ENCODE results near the gene UGT1A9.
"Not testable (repeated sequence)": the region's sequence is repeated elsewhere in the genome, so short reads cannot be mapped to it uniquely, and the experiment has no call there.

UGT1A9 gene
- total RNA-seq, result 0 reads per million in 3 experiments

DNA sequence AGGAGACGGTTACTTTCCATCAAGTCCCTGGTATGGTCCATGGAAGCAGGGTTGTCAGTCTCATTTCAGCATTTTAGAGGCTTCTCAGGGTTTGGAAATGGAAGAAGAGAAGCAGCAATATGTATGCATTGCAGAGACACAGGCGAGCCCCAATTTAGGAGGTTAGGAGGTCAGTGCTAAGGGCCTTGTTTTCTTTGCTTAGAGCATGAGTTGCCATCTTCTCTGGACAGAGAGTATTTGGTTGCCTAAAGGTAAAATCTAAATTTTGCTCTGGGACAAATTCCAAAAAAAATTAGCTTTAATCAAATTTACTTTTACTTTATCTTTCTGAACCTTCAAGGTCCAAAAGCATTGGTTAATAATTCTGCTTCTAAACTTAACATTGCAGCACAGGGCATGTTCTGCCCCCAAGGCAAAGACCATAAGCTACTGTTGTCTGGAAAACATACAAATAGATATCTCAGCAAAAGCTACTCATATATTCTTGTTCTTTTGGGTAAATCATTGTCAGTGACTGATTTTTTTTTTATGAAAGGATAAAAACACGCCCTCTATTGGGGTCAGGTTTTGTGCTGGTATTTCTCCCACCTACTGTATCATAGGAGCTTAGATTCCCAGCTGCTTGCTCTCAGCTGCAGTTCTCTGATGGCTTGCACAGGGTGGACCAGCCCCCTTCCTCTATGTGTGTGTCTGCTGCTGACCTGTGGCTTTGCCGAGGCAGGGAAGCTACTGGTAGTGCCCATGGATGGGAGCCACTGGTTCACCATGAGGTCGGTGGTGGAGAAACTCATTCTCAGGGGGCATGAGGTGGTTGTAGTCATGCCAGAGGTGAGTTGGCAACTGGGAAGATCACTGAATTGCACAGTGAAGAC, at the start of gene UGT1A9:
UGT1A9 (plus strand) TSS at position 609 of the 872 bp plus-strand sequence; CDS start at position 646, 37 bp downstream.
- DNase-seq, result no peak

DNA sequence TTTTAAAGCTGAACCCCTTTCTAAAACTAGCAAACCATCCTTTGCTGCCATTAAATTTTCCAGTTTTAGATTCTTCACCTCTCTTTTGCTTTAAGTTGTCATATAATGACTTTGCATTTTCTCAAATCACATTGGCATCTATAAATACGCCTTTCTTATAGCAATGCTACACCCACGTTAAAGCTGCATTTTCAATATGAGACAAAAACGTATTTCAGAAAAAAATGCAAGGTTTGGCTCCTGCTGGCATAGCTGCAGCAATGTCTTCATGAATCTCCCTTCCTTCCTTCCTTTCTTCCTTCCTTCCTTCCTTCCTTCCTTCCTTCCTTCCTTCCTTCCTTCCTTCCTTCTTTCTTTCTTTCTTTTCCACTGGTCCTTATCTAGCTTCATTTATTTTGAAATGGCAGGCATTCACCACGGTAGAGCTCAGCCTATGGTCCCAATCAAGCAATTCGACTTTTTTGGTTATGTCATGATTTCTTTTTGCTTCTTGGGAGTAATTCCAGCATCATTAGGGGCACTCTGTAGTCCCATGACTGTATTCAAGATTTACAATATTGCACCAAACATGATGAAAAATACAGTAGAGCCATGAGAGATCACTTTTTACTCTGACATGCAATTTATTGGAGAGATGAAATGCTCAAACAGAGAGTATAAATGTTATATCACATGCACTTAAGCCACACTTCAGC, 44.2 kb upstream of the UGT1A9 start:
- no peak for DNase-seq

DNA sequence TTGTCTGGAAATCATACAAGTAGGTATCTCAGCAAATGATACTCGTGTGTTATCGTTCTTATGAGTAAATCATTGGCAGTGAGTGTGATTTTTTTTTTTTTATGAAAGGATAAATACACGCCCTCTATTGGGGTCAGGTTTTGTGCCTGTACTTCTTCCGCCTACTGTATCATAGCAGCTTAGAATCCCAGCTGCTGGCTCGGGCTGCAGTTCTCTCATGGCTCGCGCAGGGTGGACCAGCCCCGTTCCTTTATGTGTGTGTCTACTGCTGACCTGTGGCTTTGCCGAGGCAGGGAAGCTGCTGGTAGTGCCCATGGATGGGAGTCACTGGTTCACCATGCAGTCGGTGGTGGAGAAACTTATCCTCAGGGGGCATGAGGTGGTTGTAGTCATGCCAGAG, 35.4 kb upstream of the UGT1A9 start, which contains the start of gene UGT1A10:
UGT1A10 (plus strand) TSS at position 143 of the 400 bp plus-strand sequence; CDS start at position 218, 75 bp downstream.
- not testable (repeated sequence) for DNase-seq

DNA sequence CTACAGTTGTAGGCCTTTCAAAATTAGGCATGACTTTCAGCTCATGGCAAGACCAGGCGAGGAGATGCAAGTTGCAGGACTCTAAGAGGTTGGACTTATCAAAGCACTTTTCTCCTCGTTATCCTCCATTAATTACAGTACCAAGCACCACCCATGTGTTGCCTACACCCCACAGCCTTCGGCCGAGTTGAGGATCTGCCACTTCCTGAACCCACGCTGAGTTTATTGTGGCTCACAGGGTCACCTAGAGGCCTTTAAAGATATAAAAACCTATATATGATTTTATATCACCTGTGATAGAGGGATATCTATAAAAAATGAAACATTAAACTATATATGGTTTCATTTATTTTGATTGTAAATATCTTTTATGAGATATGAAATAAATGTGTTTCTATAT, 32.9 kb upstream of the UGT1A9 start:
- DNase-seq, result no peak

DNA sequence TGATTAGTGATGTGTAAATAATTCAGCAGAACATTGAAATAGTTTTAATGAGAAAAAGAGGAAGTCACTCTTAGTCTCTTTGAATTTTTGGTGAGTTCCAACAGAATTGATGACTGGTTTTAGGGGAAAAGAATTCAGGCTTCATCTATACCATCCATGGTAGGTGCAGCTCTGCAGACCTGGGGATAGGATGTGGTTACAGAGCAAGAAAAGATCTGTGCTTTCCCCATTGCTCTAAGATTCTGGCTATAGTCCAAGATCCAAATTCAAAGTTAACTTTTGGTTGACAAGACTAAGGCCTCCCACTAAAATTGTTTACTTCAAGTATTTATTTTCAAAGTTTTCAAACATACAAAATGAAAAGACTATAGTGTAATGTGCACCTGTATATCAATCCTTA, 31.8 kb upstream of the UGT1A9 start:
- no peak for DNase-seq

DNA sequence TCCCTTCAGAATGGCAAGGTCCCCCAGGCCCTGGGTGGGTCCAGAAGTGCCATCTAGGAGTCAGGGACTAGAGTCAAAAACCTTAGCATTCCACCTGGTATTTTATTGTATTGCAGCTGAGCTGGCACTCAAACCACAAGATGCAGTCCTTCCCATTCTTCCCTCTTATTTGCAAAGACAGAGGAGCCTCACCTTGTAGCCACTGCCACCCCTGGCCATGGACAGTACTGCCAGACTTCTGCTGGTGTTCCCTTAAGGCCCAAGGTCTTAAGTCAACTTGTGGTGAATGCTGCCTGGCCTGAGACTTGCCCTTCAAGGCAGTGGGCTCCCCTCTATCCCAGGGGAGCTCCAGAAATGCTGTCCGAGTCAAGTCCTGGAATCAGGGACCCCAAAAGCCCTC, 28.6 kb upstream of the UGT1A9 start:
- DNase-seq, result no peak

DNA sequence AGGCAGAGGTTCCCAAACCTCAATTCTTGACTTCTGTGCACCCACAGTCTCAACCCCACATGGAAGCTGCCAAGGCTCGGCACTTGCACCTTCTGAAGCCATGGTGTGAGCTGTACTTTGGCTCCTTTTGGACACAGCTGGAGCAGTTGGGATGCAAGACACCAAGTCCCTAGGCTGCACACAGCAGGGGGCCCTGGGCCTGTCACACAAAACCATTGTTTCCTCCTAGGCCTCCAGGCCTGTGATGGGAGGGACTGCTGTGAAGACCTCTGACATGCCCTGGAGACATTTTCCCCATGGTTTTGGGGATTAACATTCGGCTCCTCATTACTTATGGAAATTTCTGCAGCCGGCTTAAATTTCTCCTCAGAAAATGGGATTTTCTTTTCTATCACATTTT, 25.7 kb upstream of the UGT1A9 start:
- DNase-seq, result not testable (repeated sequence)

DNA sequence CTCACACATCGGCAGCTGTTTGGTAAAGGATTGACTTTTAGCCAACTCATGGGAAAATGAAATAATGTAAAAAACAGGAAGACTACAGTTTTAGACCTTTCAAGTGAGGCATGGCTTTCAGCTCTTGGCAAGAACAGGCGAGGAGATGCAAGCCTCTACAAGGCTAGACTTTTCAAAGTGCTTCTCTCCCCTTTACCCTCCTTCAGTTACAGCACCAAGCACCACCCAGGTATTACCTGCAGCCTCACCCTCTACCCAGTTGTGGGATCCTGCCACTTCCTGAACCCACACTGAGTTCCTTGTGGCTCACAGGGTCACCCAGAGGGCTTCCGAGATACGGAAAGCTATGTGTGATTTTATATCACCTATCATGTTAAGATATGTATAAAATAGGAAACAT, 20.7 kb upstream of the UGT1A9 start:
- DNase-seq, result no peak

DNA sequence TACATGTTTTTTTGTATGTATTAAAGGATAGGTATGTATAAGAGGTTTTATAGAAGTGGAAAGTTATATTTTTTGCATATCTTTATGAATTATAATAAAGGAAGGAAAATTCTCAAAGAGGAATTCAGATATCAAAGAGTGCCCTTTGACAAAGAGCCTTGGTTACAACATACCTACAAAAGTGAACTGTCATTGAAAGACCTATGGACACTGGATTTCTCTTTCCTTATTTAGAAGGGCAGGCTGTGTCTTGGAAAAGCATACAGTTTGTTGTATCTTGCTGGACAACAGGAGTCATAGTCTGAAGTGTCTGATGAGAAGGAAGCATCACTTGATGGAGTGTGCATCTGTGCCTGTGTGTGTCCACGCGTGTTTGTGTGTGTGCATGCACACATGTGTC, 20.3 kb upstream of the UGT1A9 start:
- no peak for DNase-seq

DNA sequence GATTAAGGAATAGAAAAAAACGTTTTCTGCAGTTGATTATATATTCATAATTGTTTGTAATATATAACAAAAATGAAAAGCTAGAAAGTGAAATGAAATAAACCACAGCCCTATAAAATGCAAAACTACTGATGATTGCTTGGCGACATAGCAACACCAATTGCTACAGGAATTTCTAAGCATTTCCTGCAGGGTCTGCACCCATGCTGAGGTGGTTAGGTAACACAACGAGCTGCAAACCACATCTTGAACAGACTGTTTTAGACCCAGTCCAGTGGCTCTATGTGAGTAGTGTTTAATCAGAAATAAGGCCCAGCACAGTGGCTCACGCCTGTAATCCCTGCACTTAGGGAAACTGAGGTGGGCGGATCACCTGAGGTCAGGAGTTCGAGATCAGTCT, 17.2 kb upstream of the UGT1A9 start:
- DNase-seq, result no peak

DNA sequence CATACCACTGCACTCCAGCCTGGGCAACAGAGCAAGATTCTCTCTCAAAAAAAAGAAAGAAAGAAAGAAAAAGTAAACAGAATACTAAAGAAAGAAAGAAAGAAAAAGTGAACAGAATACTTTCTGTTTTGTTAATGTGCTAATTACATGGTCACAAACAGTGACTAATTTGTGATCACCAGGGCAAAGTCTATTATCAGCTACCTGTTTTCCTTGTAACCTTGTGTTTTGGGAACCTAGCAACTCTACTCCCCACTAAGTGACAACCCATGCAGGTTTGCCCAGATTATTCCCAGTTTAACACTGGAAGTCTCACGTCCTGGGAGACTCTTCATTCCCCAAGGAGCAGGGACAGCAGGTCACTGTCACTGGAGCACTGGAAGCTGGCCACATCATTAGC, 16.7 kb upstream of the UGT1A9 start:
- no peak for DNase-seq

DNA sequence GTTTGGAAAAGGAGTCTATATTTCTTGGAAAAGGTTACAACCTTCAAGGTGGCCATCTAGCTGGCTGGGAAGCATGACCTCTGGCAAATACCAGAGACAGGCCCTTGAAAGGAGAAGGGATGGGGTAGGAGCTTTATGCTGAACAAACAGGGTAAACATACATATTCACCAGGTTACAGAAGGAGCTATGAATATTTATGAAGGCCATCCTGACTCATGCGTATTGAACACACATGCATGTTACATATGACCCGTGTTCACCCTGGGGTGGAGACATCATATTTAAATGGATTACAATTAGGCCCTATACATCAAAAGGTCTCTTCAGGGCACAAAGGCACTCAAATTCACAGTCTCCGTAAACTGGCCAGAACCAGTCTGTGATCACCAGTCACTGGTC, 15.8 kb upstream of the UGT1A9 start:
- DNase-seq, result not testable (repeated sequence)

DNA sequence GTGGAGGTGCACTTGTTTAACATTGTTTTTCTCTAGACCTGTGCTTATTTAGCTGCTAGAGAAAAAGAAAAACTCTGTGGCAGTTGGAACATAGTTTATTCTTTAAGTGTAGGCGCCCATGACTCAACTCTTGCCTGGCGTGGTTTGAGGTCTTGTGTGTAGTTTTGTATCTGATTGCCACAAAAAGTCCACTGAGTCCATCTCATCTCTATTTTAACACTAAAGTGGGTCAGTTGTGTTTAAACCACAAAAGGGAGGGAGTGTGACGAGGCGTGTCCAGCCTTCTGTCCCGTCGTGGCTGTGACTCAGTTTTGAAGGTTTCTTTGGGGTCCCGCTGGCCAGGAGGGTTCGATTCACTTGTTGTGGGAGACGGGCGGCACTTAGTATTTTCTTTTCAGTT, 15.3 kb upstream of the UGT1A9 start:
- DNase-seq, result no peak

DNA sequence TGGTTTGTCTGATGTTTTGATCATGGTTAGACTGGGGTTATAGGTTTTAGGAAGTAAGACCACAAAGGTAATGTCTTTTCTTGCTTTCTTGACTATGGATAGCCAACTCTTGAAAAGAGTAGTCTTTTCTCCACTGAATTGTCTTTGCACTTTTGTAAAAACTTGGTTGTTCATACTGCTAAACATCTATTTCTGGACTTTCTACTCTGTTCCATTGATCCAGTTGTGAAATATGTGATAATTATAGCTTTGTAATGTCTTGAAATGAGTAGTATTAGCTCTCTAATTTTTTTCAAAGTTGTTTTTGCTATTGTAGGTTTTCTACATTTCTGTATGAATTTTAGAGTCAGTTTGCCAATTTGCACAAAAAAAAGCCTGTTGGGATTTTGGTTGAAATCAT, 13.1 kb upstream of the UGT1A9 start:
- DNase-seq, result no peak

DNA sequence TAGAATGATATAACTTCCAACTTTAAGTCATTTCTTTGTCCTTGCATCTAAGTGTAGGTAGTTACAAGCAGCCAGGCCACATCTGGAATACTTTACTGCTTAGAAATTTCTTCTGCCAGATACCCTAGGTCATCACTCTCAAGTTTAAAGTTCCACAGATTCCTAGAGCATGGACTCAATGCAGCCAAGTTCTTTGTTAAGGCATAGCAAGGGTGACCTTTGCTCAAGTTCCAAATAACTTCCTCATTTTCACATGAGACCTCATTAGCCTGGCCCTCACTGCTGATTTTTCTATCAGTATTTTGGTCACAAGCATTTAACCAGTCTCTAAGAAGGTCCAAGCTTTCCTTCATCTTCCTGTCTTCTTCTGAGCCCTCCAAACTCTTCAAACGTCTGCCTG, 7.8 kb upstream of the UGT1A9 start:
- no peak for DNase-seq

DNA sequence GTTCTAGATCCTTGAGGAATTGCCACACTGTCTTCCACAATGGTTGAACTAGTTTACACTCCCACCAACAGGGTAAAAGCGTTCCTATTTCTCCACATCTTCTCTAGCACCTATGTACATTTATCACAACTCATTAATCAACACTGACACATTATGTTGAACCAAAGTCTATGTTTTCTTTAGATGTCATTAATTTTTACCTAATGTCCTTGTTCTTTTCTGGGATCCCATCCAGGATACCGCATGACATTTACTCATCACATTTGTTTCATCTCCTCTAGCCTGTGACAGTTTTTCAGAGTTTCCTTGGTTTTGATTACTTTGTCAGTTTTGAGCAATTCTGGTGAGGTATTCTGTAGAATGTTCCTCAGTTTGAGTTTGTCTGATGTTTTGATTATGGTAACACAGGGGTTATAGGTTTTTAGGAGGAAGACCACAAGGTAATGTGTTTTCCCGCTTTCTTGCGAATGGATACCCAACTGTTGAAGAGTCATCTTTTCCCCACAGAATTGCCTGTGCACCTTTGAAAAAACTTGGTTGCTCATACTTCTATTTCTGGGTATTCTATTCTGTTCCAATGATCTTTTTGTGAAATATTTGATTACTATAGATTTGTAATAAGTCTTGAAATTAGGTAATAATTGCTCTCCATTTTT, 3.0 kb upstream of the UGT1A9 start:
- no peak for DNase-seq

DNA sequence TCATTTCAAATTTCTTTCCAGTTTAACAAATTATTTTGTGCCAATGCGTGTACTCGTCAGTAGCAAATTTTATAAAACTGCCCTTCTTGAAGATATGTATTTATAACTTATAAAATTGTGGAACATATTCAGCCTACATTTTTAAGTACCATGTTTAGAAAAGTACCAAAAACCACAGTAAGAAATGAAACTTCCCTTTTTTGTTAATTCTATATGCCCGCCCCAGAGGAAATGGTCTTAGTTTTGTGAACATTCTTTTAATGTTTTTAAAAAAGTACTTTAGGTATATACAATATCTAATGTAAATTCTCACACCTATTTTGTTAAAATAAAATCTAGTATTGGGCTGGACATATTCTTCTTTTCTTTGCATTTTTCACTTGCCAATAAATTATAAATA, 1.2 kb downstream of the UGT1A9 start:
- no peak for DNase-seq

DNA sequence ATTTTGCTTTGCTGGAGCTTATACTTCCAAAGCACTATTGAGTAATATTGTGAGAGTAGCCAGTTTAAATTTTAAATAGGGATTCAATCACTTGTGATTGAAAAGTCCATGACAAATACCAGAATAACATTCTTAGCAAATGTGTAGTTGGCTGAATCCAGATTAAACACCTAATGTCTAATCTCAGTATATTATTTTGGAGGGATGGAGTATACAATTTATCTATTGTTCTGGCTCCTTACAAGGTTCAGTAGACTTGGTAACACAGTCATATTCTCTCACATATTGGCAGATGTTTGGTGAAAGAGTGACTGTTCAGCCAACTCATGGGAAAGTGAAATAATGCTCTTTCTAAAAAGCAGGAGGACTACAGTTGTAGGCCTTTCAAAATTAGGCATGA, 2.2 kb downstream of the UGT1A9 start:
- DNase-seq, result no peak

DNA sequence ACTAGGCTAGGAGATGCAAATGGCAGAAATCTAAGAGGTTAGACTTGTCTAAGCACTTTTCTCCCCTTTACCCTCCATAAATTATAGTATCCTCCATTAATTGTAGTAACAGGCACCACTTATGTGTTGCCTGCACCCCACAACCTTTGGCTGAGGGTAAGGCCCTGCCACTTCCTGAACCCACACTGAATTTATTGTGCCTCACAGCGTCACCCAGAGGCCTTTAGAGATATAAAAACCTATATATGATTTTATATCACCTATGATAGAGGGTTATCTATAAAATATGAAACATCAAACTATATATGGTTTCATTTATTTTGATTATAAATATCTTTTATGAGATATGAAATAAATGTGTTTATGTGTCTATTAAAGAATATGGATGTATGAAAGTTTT, 2.6 kb downstream of the UGT1A9 start:
- no peak for DNase-seq

DNA sequence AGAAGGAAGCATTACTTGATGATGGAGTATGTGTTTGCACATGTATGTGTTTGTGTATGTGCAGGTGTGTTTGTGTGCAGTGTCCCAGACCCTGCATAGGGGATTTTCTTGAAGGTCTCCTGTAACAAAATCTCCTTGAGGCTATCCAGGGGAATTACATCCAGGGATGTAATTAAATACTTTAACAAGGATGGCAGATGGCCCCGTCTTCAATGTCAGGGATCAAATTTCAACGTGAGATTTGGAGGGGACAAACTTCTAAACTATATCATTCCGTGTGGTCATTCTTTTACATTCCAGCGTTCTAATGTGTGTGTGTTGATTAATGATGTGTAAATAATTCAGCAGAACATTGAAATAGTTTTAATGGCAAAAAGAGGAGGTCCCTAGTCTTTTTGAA, 3.3 kb downstream of the UGT1A9 start:
- no peak for DNase-seq

DNA sequence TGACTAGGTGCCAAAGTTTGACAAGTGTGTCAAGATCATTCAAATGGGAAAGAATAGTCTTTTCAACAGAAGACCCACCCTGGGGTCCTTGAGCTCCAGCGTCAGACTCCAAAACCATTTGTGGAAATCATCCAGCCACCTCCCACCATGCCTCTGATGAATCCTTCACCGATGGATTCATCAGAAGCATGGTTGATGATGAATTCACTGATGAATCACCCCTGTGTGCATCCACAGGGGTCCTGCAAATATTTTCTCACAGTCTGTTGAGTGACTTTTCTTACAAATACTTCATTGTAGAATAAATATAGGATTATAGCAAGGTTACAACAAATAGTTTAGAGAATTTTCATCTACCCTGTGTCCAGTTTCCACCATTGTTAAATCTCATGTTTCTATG, 4.3 kb downstream of the UGT1A9 start:
- no peak for DNase-seq

DNA sequence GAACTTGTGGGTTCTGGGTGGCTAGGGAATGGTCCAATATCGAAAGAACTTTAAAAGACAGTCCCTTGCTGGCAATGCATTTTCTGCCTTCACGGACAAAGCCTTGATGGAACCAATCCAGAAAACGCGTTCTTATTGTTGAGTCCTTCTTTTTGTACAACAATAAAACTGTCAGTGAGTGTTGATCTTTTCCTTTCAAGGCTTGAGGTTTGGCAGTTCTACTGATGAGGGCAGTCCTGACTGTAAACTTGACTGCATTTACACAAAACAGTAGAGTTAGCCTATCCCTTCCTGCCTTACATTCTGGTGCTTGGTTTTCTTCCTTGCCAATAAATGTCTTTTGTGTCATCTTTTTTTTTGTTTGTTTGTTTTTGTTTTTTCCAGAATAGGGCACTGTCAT, 7.5 kb downstream of the UGT1A9 start:
- no peak for DNase-seq

DNA sequence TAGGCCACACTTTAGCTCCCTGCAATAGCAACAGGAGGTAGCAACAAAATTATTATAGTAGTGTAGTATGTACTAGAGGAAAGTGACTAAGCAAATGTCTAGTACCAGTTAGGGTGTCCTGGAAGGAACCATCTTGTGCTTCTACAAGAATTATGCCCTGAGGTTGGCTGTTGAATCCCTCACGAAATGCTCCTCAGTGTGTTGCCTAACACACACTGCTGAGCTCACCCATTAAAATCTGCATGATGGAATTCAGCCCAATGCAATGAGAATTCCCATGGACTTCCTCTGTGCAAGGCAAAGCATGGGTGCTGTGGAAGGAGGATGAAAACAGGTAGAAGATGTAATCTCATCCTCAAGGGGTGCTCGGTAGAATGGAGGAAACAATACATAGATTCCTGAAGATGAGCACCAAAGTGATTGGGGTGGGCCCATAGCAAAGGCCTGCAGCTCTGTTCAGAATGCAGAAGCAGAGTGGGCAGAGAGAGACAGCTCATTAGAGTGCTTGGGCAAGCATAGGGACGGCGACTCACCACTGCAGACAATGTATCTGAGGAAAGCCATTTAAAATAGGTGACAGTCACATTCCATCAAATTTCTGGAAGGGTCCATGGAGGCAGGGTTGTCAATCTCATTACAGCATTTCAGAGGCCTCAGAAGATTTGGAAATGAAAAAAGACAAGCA, 8.8 kb downstream of the UGT1A9 start:
- DNase-seq, result no peak

Data from central memory CD4-positive, alpha-beta T cell (primary cell).